TTC549 (cell line): ENCODE results near the gene STIMATE.

Experiments
- FAIRE-seq: peaks from 2 replicates; lab custom pipeline; 2012; peaks lifted over from hg19 to GRCh38; lab: Jason Lieb, UNC

The STIMATE gene

GRCh38 chr3:52789746-52790040 is 107.7 kb downstream of the STIMATE start:
- no peak for FAIRE-seq

- no peak for FAIRE-seq
Observed at GRCh38 chr3:52788890-52789745, 108.2 kb downstream of the STIMATE start.

- FAIRE-seq, result no peak
Observed at GRCh38 chr3:52787672-52788625, 109.4 kb downstream of the STIMATE start.

GRCh38 chr3:52787246-52787645 is 110.1 kb downstream of the STIMATE start:
- no peak for FAIRE-seq
